HL-60/S4 treated with phorbol 12-myristate 13-acetate at 8.2 ng/mL for 4 days and 3 days (cell line): ENCODE results near the gene PIK3AP1.
"Not testable (repeated sequence)": the region's sequence is repeated elsewhere in the genome, so short reads cannot be mapped to it uniquely, and the experiment has no call there.

Experiments
- in situ Hi-C: fragments of 300-500 bp; cut with MboI; formaldehyde crosslinking; loops from 2 replicates; pipeline ENCODE4 v1.15.0; 2022; ENCODE audit warnings: low sequenced_read_pairs

The PIK3AP1 gene

DNA sequence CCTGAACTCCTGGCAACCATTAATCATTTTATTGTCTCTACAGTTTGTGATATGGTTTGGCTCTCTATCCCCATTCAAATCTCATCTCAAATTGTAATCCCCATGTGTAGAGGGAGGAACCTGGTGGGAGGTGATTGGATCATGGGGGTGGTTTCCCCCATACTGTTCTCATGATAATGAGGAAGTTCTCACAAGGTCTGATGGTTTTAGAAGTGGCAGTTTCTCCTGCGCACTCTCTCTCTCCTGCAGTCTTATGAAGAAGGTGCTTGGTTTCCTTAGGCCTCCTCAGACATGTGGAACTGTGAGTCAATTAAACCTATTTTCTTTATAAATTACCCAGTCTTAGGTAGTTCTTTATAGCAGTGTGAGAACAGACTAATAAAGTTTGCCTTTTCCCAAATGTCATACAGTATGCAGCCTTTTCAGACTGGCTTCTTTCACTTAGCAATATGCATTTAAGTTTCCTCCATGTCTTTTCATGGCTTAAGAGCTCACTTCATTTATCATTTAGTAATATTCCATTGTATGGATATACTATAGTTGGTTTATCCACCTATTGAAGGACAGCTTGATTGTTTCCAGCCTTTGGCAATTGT lies 17.1 kb upstream of the PIK3AP1 start:
- in situ Hi-C loops: not testable (repeated sequence)

DNA sequence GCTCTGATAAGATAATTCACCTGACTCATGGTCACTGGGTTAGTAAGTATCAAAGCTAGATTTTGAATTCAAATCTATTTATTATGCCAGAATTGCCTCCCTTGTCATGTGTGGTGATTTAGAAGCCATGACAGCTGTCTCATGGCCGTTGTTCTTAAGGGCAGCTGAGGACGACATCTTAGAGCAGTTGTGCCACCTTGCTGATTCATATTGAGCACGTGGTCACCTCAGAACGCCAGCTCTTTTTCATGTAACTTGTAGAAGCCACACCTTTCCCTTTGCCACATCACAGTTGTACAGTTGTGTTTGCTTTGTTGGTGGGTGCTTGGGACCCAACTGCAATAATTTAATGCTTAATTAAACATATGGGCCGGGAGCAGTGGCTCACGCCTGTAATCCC lies 4.3 kb upstream of the PIK3AP1 start:
- in situ Hi-C loops: no loop called here

DNA sequence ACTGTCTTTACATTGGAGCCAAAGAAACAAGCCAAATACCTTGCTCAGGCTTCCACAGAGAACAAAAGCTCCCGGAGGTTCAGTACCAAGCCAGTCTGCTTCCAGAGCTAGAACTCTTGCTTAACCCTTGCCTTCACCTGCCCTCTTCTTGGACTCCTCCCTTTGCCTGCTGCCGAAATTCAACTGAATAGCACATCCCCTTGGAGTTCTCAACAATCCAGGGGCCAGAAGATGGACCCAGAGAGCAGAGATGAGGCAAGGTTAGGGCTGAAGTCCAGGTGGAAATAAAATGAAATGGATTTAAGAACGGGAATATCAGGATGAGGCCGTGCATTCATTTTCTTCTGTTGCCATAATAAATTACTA lies 876 bp upstream of the PIK3AP1 start:
- in situ Hi-C loops: no loop called here

DNA sequence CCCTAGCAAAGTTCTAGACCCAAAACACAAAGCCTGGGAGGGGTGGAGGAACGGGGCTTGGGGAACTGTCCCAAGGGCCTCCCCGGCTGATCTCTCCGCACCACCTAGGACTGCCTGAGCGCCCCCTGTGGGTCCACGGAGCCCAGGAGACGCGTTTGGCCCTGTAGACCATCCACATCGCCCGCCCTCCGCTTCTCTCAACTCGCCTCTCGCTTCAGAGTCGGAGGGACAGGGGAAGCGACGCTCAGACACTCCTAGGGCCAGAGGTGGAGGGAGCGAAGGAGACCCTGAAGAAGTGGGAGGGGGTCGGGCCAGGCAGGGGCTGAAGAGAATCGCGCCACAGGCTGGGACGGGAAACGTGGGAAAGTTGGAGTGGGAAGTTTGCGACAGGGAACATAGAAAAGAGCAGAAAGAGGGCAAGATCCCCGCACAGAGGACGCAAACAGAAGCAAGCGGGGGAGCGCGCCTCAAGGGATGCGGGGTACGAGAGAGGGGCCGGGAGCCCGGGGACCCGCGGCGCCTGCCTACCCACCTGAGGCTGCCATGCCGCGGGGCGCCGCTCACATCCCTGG lies 378 bp downstream of the PIK3AP1 start:
- in situ Hi-C loops: loop anchor here (10.0 kb wide), 1 partner anchor 75 kb away; no protein-coding TSS in a partner anchor

DNA sequence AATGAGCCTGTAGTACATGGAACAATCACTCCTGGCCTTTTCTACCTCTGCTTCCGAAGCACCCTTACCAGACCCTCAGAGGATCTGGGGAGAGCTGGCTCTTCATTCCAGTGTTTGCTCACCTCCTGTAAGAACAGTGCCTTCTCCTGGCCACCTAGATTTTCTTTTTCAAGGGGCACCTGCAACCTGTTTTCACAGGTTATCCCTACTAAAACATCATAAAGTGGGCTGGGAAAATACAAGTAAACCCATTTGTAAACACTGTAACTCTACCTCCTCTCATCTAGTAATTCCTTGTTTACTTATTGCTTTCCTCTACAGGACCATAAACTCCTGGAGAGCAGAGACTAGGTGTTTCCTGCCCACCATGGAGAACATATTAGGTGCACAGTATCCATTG lies 1.1 kb downstream of the PIK3AP1 start:
- in situ Hi-C loops: loop anchor here (10.0 kb wide), 1 partner anchor 74 kb away; no protein-coding TSS in a partner anchor

DNA sequence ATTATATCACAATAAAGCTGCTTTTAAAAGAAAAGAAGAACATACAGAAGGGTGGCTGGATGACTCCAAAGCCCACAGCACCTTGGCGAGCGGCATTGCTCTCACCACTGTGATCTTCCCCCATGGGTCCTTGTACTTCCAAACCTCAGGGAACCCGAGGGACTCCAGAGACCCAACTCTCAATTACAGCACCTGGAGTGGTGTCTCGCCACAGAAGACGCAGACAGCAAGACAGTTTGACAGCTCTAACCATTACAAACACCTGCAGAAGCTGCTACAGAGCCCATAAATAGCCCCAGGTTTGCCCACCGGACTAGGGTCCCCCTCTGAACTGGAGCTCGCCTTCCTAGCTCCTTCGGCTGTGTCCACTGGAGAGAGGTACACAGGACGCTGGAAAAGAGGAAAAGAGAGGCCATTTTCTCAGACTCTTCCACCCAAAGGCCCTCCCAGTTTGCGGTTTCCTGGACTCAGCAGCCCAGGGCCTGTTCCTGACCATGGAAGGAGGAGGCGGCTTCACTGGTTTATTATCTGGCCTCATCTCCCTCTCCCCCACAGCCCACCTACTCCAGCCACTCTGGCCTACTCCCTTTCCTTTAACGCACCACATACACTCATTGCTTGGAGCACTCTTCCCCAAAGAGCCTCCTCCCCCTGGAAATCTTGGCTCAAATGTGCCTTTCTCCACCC lies 1.9 kb downstream of the PIK3AP1 start:
- in situ Hi-C loops: loop anchor here (10.0 kb wide), 1 partner anchor 74 kb away; no protein-coding TSS in a partner anchor

DNA sequence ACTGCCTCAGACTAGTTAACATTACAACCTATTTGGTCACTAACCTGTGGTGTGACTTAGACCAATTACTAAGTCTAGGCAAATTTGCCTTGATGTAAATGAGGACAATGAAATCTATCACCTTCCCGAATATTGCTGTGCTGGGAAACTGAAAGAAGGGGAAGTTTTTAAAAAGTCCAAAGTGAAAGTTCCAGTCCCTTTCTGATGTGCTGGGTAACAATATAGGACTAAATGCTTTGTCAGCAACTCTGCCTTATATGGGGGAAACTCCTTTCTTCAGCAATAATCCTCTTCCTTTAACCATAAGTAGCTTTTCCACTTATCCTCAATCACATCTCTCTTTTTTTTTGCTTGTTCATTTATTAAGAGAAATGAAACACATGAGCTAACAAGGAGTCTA lies 3.9 kb downstream of the PIK3AP1 start:
- in situ Hi-C loops: loop anchor here (10.0 kb wide), 1 partner anchor 72 kb away; no protein-coding TSS in a partner anchor

DNA sequence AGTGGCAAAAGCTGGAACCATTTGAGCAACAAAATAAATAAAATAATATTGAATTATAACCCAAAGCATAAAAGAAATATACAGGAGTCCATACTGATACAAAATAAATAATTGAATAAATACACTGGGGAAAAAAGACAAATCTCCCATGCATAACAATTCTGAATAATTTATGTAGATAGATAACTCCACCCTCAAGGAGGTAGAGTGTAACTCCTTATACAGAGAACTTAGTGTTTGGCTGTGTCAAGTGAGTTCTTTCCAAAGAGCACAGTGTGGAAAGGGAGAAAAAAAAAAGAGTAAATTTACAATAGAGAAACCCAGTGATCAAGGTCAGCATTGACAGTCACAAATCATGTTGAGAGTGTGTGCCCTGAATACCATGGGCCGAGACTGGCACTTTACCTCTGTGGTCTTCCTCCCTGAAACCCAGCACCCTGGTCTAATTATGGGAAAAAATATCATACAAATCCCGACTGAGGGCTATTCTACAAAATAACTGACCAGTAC lies 5.5 kb downstream of the PIK3AP1 start:
- in situ Hi-C loops: loop anchor here (10.0 kb wide), 1 partner anchor 70 kb away; no protein-coding TSS in a partner anchor

DNA sequence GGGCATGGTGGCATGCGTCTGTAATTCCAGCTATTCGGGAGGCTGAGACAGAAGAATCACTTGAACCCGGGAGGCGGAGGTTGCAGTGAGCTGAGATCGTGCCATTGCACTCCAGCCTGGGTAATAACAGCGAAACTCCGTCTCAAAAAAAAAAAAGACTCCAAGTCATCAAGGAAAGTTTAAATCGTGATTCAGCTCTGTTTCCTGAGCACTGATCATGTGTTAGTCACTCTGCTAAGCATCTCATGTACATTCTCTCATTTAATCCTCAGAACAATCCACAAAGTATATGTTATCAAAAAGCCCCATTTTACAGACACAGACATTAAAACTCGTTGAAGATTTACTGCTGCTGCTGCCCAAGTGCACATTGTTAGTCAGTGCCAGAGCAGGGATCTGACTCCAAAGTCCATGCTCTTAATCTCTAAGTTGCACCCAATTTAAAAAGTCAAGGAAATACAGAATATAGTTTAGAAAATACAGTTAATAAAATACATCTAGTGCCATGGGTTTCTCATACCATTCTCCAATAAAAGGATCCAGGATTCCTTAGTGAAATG lies 6.2 kb downstream of the PIK3AP1 start:
- in situ Hi-C loops: loop anchor here (10.0 kb wide), 1 partner anchor 69 kb away; no protein-coding TSS in a partner anchor

DNA sequence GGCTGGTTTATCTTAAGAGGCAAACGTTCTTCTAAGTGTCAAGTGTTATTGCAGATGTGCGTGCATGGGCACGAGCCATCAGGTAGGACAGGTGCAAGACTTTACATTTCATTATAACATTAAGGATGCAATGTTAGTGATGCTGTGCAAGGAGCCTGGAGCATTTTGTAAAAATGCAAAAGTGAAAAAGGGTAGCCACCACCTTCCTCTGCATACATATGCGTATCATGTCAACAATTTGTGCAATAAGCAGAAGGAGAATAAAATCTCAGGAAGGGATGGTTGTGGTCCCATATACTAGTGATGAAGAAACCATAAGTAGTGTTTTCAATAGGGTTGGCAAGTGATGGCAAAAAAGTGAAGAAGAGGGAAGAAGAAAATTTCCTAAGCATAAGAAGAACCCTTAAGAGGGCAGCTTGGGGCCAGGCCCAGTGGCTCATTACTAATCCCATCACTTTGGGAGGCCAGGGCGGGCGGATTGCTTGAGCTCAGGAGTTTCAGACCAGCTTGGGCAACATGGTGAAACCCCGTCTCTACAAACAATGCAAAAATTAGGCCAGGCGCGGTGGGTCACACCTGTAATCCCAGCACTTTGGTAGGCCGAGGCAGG lies 7.5 kb downstream of the PIK3AP1 start:
- in situ Hi-C loops: loop anchor here (10.0 kb wide), 1 partner anchor 68 kb away; no protein-coding TSS in a partner anchor

DNA sequence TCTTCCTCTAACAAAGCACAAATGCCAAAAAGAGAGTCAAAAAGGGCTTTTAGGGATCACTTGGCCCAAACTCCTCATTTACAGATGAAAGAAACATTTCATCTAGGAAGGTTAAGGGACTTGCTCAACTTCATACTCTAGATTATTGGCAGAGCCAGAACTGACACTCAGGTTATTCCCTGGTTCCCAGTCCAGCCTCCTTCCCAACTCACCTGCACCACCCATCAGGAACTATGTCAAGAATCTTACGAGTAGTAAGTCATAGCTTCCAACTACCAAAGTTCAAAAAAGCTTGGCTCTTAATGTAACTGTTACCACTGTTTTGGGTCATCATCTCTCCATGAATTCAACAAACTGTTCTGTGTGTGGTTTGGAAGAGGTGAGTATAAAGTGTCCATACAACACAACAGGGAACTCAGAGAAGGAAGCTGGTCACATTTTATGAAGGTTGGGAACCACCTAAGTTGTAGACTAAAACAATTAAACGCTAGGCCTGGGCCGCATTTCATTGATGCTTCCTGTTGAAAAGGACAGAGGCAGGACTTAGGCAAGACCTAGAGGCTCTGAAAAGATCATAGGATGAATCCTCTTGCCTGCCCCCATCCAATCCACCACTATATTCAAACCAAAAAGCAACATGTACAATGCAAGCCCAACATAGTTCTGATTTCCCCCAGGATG lies 9.1 kb downstream of the PIK3AP1 start:
- in situ Hi-C loops: loop anchor here (10.0 kb wide), 1 partner anchor 66 kb away; no protein-coding TSS in a partner anchor

DNA sequence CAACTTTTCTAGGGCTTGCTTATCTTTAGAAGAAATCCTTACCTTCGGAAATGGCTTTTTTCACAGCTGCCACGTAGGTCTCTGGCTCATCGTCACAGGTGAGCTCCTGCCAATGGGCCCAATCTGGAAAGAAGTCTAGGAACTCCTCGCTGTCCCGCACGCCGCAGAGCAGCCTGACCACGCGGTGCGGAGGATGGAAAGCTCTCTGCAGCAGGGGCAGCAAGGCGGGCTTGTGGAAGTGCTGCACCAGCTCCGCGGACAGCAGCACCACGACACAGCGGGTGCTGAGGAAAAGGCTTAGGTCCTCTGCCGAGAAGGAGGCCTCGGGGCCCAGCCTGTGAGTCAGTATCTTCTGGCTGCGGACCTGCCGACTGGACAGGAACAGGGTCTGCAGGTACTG lies 10.8 kb downstream of the PIK3AP1 start:
- in situ Hi-C loops: no loop called here

DNA sequence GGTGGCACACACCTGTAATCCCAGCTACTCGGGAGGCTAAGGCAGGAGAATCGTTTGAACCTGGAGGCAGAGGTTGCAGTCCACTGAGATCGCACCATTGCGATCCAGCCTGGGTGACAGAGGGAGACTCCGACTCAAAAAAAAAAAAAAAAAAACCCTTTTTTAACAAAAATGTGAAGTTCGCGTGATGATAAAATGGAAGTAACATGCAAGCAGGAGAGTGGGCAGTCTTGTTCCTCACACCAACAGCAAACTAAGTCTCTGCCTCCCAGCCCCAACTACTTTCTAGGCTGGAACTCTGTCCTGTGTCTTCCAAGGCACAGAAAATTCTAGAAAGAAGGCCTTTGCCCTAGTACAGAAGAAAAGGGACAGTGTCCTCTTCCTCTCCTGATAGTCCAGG lies 11.3 kb downstream of the PIK3AP1 start:
- in situ Hi-C loops: no loop called here

DNA sequence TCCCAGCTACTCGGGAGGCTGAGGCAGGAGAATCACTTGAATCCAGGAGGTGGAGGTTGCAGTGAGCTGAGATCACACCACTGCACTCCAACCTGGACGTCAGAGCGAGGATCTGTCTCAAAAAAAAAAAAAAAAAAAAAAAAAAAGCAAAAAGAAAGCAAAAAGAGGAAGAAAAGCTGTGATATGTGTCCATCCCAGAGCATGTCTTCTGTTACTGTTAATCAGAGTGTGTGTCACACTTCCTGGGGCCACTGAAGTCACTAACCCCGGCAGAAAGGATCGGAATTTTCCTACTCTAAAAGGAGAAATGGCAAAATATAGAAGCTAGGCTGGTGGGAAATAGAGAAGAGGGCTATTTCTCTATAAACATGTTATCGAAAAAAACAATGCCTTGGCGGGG lies 11.9 kb downstream of the PIK3AP1 start:
- in situ Hi-C loops: no loop called here

DNA sequence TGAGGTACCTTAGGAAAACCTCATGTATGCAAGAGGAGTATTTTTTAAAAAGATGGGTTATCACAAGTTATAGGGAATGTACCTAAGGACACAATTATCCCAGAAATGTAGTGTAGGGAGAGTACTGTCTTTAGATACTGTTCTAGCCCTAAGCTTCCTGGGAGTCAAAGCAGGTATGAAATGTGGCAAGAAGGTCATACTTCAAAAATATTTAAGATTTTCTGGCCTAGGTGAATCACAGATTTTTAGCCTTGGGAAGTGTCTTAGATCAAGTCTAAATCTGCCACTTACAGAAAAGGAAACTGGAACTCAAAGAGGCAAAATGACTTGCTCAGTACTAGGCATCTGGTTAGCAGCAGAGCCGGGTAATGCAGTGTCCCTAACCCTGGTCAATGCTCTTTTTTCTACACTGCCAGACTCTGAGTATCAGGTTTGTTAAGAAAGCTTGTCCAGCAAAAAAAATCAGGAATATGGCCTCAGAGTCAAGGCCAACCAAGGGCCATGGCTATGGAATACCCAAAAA lies 13.9 kb downstream of the PIK3AP1 start:
- in situ Hi-C loops: no loop called here

DNA sequence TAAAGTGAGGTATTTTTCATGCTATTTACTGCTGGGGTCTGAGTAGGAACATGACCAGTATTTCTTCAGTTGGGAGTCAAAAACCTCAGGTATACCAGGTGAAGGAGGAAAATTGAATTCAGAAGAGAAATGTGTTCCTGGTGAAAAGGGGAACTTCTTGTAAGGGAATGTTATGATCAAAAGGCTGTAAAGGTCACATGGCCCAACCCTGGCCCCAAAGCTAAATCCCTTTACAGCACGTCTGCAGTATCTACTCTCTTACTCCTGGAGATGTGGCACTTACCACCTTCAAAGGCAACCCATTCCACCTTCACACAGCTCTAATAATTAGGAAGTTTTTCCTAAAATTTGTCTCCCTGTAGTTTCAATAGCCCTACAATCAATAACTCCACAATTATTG lies 15.2 kb downstream of the PIK3AP1 start:
- in situ Hi-C loops: no loop called here

DNA sequence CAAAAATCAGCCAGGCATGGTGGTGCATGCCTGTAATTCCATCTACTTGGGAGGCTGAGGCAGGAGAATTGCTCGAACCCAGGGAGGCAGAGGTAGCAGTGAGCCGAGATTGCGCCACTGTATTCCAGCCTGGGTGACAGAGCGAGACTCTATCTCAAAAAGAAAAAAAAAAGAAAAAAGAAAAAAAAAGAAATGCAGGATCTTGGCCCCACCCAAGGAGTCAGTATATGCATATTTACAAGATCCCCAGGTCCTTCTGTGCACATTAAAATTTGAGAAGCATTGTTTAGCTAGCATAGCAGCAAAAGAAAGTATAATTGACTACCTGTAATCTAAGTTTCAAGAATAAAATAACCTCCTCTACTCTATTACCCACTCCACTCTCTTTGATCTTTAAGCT lies 15.8 kb downstream of the PIK3AP1 start:
- in situ Hi-C loops: no loop called here

DNA sequence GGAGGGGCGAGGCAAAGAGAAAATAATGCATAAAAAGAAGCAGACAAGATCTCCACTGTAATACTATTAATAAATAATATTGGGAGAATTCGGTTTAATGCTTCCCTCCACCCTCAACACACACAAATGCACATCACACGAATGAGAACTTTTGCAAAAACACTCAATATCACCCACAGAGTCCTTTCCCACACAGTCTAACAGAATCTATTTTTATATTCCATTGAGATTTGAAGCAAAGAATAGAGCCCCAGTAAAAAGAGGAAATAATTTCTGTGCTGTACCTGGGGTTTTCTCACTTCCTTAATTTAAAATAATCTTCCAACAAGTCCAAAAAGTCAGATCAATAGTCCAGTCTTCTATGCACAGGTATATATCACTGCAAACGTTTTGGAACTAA lies 17.0 kb downstream of the PIK3AP1 start:
- in situ Hi-C loops: no loop called here

DNA sequence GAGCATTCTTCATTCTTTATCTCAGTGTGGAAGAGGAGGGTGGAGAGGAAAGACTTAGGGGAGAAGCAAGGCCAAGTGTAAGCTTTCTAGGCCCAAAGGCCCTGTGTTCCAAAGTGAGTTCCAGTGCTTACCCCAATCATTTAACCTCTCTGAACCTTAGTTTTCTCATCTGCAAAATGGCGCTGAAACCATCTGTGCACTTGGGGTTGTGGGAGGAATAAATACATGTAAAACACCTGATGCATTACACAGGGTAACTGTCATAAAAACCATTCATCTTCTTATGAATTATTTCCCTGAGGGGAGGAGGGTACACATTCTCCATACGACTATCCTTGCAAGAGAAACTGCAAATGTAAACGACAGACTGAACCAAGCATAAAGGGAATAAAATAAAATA lies 19.0 kb downstream of the PIK3AP1 start:
- in situ Hi-C loops: no loop called here

DNA sequence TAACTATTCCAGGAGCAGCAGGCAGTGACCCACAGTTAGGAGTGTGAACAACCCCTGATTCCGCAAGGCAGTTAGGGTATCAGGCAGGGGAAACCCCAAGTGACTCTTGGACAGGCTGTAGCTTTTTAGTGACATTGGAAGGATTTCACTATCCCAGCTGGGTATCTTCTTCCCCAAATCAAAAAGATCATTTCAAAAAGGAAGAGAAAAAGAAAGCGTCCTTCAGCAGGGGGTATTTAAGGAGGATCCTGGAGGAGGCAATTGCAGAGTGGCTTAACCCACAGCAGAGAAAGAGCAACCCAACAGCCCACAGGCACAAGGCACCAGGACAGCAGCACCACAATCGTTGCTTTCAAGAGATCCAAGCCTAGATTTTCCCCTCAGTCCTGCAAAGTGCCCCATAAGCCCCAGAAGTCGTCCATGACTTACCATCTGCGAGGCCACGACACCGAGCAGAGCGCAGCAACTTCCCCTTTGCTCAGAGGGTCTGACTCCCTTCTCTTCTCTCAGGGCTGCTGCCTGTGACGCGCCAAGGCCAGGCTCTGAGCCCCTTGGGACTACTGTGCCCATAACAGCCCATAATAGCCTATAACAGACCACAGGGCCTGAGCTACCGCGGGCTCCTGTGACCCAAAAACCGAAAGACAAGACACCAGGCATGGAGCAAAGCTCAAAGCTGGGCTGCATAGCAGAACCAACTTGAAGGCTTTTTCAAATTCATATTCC lies 19.8 kb downstream of the PIK3AP1 start:
- in situ Hi-C loops: no loop called here
